PFSK-1 (cell line): ENCODE results near the gene PITPNM3.

Experiments used
- POLR2AphosphoS5 ChIP-seq: IDR thresholded peaks from 2 replicates; pipeline ENCODE4 v1.6.1; 2012; ENCODE audit warnings: low read depth, mild to moderate bottlenecking, control low read depth, low read length, moderate library complexity
- TAF1 ChIP-seq: IDR thresholded peaks from 2 replicates; pipeline ENCODE4 v1.6.1; 2012; ENCODE audit warnings: low read length, control low read depth, borderline replicate concordance; ENCODE audit not compliant: insufficient read depth
- TF ChIP-seq, protein P1 (sequence below), 2 experiments: IDR thresholded peaks; 2 replicates each; pipeline versions ENCODE4 v1.6.1 to v1.8.0; 2011 to 2012; ENCODE audit warnings: low read depth in 2 of 2, low read length in 2 of 2, control low read depth in 1 of 2, inconsistent platforms in 1 of 2, mild to moderate bottlenecking in 1 of 2, moderate library complexity in 1 of 2; ENCODE audit not compliant: insufficient read depth in 1 of 2

GRCh38 chr17:6470146-6470718 lies 86.1 kb downstream of the PITPNM3 start:
- no peak for TF ChIP-seq TAF1
- TF ChIP-seq POLR2AphosphoS5, result no peak
- TF ChIP-seq, protein P1, sequence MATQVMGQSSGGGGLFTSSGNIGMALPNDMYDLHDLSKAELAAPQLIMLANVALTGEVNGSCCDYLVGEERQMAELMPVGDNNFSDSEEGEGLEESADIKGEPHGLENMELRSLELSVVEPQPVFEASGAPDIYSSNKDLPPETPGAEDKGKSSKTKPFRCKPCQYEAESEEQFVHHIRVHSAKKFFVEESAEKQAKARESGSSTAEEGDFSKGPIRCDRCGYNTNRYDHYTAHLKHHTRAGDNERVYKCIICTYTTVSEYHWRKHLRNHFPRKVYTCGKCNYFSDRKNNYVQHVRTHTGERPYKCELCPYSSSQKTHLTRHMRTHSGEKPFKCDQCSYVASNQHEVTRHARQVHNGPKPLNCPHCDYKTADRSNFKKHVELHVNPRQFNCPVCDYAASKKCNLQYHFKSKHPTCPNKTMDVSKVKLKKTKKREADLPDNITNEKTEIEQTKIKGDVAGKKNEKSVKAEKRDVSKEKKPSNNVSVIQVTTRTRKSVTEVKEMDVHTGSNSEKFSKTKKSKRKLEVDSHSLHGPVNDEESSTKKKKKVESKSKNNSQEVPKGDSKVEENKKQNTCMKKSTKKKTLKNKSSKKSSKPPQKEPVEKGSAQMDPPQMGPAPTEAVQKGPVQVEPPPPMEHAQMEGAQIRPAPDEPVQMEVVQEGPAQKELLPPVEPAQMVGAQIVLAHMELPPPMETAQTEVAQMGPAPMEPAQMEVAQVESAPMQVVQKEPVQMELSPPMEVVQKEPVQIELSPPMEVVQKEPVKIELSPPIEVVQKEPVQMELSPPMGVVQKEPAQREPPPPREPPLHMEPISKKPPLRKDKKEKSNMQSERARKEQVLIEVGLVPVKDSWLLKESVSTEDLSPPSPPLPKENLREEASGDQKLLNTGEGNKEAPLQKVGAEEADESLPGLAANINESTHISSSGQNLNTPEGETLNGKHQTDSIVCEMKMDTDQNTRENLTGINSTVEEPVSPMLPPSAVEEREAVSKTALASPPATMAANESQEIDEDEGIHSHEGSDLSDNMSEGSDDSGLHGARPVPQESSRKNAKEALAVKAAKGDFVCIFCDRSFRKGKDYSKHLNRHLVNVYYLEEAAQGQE (IDR thresholded peaks at IDR 0.05; ENCODE audit: insufficient read depth in 1 of 2, low read depth in 2 of 2, low read length in 2 of 2), result no peak
